HG03565 (cell line): Measurements from ENCODE around the gene MRPS27.
"Not testable (repeated sequence)": the region's sequence is repeated elsewhere in the genome, so short reads cannot be mapped to it uniquely, and the experiment has no call there.

Experiments
- ATAC-seq: cut with Tn5 transposase; IDR thresholded peaks from one replicate; pipeline ENCODE4 v1.9.1; 2021; ENCODE audit warnings: mild to moderate bottlenecking, moderate library complexity; ENCODE audit not compliant: unreplicated experiment

The MRPS27 gene

GRCh38 chr5:72326306-72326649 lies 6.2 kb upstream of the MRPS27 start:
- no peak for ATAC-seq

GRCh38 chr5:72325566-72326305 lies 5.7 kb upstream of the MRPS27 start:
- no peak for ATAC-seq

DNA sequence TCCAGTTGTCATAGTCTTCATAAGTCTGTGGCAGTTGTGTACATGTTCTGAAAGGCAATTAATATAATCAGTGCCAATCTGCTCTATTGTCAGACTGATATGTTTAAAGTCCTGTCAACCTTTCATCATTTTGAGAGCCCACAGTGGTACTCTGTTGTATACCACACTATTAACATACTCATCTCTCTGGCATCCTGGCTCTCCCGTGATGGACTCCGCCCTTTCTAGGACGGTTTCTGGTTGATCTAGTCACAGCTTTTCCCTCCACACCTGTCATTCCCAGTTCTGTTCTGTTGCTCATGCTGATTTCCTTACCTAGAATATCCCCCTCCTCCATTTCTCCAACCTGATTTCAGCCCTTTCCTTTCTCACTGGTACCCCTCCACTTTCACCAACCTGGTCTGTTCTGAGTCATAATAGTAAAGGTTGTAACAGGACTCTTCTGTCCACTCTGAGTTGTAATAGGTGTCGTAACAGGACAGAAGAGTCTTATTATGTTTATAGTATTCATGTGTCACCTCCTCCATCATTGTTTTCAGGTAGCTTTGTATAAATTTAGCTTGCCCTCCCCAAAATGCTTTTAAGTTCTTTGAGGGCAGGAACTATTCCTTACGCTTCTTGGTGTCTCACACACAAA lies 4.3 kb upstream of the MRPS27 start:
- no peak for ATAC-seq

DNA sequence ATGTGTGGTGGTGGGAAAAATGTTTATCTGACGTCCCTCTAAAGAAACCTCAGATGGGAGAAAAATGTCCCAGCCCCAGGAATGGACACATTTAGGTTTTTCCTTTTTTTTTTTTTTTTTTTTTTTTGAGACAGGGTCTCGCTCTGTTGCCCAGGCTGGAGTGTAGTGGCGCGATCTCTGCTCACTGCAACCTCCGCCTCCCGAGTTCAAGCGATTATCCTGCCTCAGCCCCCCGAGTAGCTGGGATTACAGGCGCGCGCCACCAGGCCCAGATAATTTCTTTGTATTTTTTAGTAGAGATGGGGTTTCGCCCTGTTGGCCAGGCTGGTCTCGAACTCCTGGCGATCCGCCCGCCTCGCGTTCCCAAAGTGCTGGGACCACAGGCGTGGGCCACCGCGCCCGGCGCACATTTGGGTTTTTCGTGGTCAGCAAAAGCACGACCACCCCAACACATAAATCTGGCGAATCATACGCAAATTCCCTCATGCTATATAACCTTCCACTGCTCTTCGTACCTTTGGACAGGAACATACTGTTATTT lies 535 bp downstream of the MRPS27 start:
- not testable (repeated sequence) for ATAC-seq

GRCh38 chr5:72314571-72315172 lies 5.4 kb downstream of the MRPS27 start:
- no peak for ATAC-seq

GRCh38 chr5:72313141-72313540 lies 6.9 kb downstream of the MRPS27 start:
- no peak for ATAC-seq

GRCh38 chr5:72308853-72309191 lies 11.2 kb downstream of the MRPS27 start:
- ATAC-seq = no peak

GRCh38 chr5:72307968-72308852 lies 11.8 kb downstream of the MRPS27 start:
- ATAC-seq = peak; percentile 87

DNA sequence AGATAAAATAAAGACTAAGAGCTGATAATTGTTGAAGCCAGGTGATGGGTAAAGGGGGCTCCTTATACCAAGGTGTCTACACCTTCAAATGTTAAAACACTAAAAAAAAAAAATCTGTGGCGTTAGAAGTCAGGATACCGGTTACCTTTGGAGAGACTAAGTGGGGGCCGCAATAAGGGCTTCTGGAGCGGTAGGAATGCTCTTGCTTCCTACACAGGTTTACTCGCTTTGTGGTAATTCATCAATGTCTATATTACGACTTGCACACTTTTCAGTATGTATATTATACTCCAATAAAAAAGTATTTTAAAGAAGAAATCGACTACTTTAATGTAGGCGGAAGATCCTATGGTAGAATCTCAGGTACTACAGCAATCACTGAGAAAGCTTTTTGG lies 12.5 kb downstream of the MRPS27 start:
- no peak for ATAC-seq

DNA sequence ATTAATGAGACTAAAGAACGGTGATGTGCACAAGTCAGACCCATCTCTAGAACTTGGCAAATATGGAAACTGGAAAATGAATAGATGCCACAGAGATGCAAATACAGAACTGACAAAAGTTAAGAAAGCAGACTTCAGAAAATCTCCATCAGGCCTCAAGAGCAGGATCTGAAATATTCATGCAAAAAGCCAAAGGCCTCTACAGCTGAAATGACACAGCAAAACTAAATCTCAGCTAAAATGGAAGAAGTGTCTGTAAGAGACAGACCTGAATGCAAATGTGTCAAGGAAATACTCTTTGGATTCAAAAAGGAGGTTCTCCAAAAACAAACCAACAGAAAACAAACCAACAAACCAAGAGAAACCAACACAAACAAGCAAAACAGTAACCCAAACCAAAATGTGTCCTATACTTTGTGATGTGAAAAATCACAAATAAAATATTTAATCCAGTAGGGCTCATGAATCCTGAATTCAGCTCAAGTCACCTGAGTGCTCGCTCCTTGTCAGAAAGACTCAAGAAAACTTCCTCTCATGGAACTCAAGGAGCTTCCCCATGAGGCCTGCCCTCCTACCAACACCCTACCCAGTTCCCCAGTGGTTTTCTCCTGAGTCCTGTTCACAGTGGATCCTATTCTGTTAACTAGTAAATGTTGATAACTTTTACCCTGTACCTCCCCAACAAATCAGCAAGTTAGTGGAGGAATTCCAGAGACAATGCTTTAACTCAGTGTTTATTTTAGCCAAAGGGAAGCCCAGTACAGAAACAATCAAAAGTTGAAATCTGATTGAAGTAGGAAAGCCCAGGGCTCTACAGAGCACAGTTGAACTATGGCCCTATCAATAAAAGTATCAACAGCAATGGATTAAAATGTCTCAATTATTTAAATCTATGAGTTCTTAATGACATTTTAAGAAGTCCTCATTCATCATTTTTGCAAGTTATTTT lies 14.6 kb downstream of the MRPS27 start:
- no peak for ATAC-seq

DNA sequence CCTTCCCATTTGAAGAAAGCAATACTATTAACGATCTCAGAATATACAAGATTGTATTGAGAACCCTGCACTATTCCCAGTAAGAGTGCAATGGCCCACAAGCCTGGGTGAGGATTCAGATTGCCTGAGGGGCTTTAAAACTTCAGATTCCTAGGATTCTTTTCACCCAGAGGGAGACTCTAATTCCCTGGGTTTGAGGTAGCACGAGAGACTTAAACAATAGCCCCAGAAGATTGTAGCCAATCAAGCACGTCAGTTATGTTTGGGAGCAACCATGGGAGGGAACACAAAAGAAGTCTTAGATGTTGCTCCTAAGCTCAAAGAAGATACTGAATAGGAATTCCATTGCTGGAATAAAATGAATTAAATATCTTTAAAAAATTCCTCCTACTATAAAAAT lies 17.9 kb downstream of the MRPS27 start:
- no peak for ATAC-seq

DNA sequence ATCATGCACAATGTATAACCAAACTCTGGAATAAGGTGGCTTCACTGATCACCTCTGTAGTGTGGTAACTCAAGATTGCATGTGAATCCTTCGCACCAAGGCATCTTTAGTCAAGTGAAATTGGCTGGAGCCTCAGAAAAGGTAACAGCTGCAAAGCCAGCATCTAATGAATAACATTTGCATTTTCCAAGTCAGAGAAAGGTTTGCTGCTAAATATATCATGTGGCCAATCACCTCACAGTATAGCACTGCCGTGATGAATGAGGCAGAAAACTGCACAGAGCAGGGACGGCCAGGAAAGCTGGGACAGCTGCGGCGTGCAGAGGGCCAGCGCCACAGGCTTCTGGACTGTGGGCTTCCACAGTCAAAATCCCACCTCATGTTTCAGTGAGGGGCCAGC lies 18.5 kb downstream of the MRPS27 start:
- peak; percentile 50 for ATAC-seq

- ATAC-seq = no peak
These were observed 19.3 kb downstream of the MRPS27 start for GRCh38 chr5:72300590-72301339.

- no peak for ATAC-seq
These were observed 21.3 kb downstream of the MRPS27 start for GRCh38 chr5:72298711-72299110.

DNA sequence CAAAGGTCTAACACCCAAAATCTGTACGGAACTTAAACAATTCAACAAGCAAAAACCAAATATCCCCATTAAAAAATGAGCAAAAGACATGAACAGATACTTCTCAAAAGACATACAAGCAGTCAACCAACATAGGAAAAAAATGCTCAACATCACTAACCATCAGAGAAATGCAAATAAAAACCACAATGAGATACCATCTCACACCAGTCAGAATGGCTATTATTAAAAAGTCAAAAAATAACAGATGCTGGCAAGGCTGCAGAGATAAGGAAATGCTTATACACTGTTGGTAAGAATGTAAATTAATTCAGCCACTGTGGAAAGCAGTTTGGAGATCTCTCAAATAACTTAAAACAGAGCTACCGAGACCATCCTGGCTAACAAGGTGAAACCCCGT lies 21.9 kb downstream of the MRPS27 start:
- peak; percentile 36 for ATAC-seq

DNA sequence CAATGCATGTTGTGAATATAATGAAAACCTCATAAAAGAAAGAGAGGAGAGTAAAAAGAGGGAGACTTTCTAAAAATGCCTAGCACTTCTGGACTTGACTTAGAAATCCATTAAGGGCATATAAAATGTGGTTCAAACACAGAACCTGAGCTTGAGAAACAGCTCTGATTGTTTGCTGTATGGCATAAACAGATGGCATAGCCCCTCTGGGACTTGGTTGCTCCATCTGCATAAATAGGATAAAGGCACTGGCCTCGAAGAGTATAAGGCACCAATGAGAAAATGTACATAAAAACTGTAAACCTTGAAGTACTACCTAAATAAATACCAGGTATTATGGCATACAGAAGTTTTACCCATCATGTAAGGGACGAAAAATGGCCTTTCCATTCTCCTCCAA lies 23.8 kb downstream of the MRPS27 start:
- no peak for ATAC-seq

DNA sequence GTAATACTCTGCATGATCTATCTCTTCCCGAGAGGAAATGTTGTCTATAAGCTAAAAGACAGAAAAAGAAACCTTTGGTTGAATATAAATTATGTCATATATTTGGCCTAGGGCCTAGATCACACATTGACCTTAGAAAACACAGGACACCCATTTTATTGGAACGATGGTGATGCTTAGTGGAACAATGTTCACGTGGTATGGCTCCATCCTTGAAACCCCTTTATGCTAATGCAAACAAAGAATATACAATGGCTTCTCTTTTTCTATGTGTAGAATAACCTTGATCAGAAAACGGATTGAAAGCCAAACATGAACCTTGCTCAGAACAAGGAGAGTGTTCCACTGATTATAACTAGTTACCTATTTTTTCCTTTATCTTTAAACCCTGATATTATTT lies 24.5 kb downstream of the MRPS27 start:
- ATAC-seq = no peak

GRCh38 chr5:72294473-72294872 lies 25.6 kb downstream of the MRPS27 start:
- no peak for ATAC-seq

GRCh38 chr5:72293495-72294055 lies 26.5 kb downstream of the MRPS27 start:
- no peak for ATAC-seq
